ENCODE measurements around the gene CACNA1B. TPM values are rescaled to one million over a fixed set of nuclear protein-coding genes. Genes with fewer than 3 reads are reported as not detected.
A peak's percentile ranks its signal among the peaks of the same experiment; 100 is the strongest.

Gene CACNA1B
- total RNA-seq, 1 experiment from 2014 or later, result 7.8 TPM

GRCh38 chr9:138016406-138017187, 139.0 kb downstream of the CACNA1B start:
- H4K20me1 ChIP-seq (ENCODE audit: control insufficient read depth, insufficient read depth, insufficient read length), result no peaks in the 10 kb centered on the region
- no peak overlapping the region for H2BK15ac ChIP-seq (ENCODE audit: low read depth, low read length)
- no peak overlapping the region for H3K18ac ChIP-seq (ENCODE audit: insufficient read length, low read depth, low read length)
- H3K27ac Mint-ChIP-seq, result peak overlapping the region in 1 of 3 experiments; percentile 2; a peak in 2 of 7 replicates
- H4K5ac ChIP-seq (ENCODE audit: insufficient read length, low read depth, low read length), result no peak overlapping the region
- no peak overlapping the region for H3K56ac ChIP-seq (ENCODE audit: insufficient read length, low read depth, low read length)
- H3K4me1 Mint-ChIP-seq, result 0 out of 4 replicates have a peak, but pooled peaks cover 0 to 2% of the 10 kb centered on the region in 2 experiments
- no peak overlapping the region for H3K9ac ChIP-seq (ENCODE audit: extremely low read depth, insufficient read length, low read length)
- H4K8ac ChIP-seq (replicated peaks; ENCODE audit: insufficient read length, low read depth, low read length), result no peak overlapping the region
- H3K23ac ChIP-seq (ENCODE audit: insufficient read length, low read depth, low read length), result no peak overlapping the region
- H4K91ac ChIP-seq (ENCODE audit: insufficient read length, low read depth, low read length), result no peak overlapping the region
- H3K79me1 ChIP-seq (ENCODE audit: insufficient read depth, low read depth, low read length, poor library complexity, severe bottlenecking), result no peaks in the 10 kb centered on the region
- H2BK120ac ChIP-seq (ENCODE audit: low read depth, low read length, poor library complexity, severe bottlenecking), result no peak overlapping the region
- H3K9me3 ChIP-seq (ENCODE audit: control insufficient read depth, low read depth, low read length), result no peaks in the 10 kb centered on the region
- H3K27ac ChIP-seq (ENCODE audit: insufficient read length, low read depth, low read length), result no peak overlapping the region
- no peaks in the 10 kb centered on the region for H3K4me1 ChIP-seq (ENCODE audit: insufficient read depth, low read length)
- H2BK12ac ChIP-seq (ENCODE audit: insufficient read length, low read depth, low read length), result no peak overlapping the region
- no peak overlapping the region for H3K4me3 Mint-ChIP-seq
- no peak overlapping the region for H2AK5ac ChIP-seq (ENCODE audit: insufficient read length, low read length)
- H3K23me2 ChIP-seq (ENCODE audit: insufficient read length, low read depth, low read length, poor library complexity, severe bottlenecking), result no peaks in the 10 kb centered on the region
- H2AFZ ChIP-seq (ENCODE audit: low read length), result no peak overlapping the region
- no peak overlapping the region for H2BK20ac ChIP-seq (ENCODE audit: low read depth, low read length, poor library complexity, severe bottlenecking)
- WGBS (ENCODE audit: extremely low coverage, insufficient read length, low lambda C conversion rate), result no CpG with 5 or more reads among the region's 33 CpGs
- no peak overlapping the region for H3K4ac ChIP-seq (ENCODE audit: low read depth, low read length)
- no peak overlapping the region for H3K4me2 ChIP-seq (ENCODE audit: insufficient read depth, insufficient read length, low read length)
- no peaks in the 10 kb centered on the region; the same call in 1 of the 2 replicates for H3K27me3 Mint-ChIP-seq (ENCODE audit: low read depth)
- H3K14ac ChIP-seq (ENCODE audit: insufficient read depth, low read length), result no peak overlapping the region
- H3K36me3 Mint-ChIP-seq (ENCODE audit: insufficient read depth in 1 of 3, low read depth in 3 of 3), result peaks cover 0 to 8% (median 2%) of the 10 kb centered on the region in 3 experiments; a peak in 4 of 7 replicates
- TF ChIP-seq CTCF (conservative IDR thresholded peaks at IDR 0.05), result no peak
- H3K9me3 Mint-ChIP-seq, result no peaks in the 10 kb centered on the region; a peak in 1 of 5 replicates
- no peak for DNase-seq
- no peak overlapping the region for H3T11ph ChIP-seq (ENCODE audit: low read length)
- no peak overlapping the region for H2BK5ac ChIP-seq (ENCODE audit: insufficient read length, low read length)
- no peaks in the 10 kb centered on the region for H3K27me3 ChIP-seq (ENCODE audit: insufficient read depth, low read length)
- H3K79me2 ChIP-seq (ENCODE audit: insufficient read depth, low read length), result no peaks in the 10 kb centered on the region
